Rectal smooth muscle tissue (tissue), 1 donor: ENCODE results near the gene RNF5.
A peak's percentile ranks its signal among the peaks of the same experiment; 100 is the strongest.

Experiments
- H3K27ac ChIP-seq: one replicate; pipeline ENCODE4 v1.7.0; 2013; ENCODE audit warnings: low read depth, low read length, inconsistent platforms
- H3K27me3 ChIP-seq: one replicate; pipeline ENCODE4 v1.7.0; 2013; ENCODE audit warnings: low read length; ENCODE audit not compliant: control insufficient read depth, insufficient read depth
- H3K36me3 ChIP-seq: one replicate; pipeline ENCODE4 v1.7.0; 2013; ENCODE audit warnings: low read length; ENCODE audit not compliant: control insufficient read depth, insufficient read depth
- H3K4me1 ChIP-seq: one replicate; pipeline ENCODE4 v1.7.0; 2013; ENCODE audit warnings: low read length; ENCODE audit not compliant: control insufficient read depth, insufficient read depth
- H3K4me3 ChIP-seq: one replicate; pipeline ENCODE4 v1.7.0; 2013; ENCODE audit warnings: low read length
- H3K9ac ChIP-seq: one replicate; pipeline ENCODE4 v1.7.0; 2013; ENCODE audit warnings: low read length

Gene RNF5

DNA sequence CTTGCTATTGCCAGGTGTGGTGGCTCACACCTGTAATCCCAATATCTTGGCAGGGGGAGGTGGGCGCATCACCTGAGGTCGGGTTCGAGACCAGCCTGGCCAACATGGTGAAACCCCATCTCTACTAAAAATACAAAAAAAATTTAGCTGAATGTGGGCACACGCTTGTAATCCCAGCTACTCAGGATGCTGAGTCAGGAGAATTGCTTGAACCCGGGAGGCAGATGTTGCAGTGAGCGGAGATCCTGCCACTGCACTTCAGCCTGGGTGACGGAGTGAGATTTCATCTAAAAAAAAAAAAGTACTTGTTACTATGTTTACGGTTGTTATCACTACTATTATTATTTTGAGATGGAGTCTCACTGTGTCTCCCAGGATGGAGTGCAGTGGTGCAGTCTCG lies 21.3 kb upstream of the RNF5 start:
- H3K4me1 ChIP-seq = peaks cover 9% of the 10 kb centered on the region
- H3K27ac ChIP-seq = no peak overlapping the region
- no peak overlapping the region for H3K4me3 ChIP-seq
- H3K27me3 ChIP-seq = no peaks in the 10 kb centered on the region
- no peak overlapping the region for H3K9ac ChIP-seq
- H3K36me3 ChIP-seq = peaks cover 10% of the 10 kb centered on the region

DNA sequence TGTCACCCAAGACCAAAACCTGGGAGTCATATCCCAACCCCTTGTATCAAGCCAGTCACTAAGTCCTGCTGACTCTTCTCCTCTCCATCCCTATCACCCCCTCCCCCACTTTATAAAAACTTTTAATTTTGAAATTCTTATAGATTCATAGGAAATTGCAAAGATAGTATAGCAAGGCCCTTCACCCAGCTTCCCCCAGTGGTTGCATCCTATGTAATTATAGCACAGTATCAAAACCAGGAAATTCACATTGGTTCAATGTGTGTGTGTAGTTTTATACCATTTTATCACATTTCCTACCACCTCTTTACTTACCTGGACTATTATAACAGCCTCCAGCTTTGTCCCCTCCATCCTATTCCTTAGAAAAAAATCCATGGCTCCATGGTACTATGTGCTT lies 20.2 kb upstream of the RNF5 start:
- Histone ChIP-seq H3K4me1 (peaks cover 5% of the 10 kb centered on the region), H3K4me3 (no peak overlapping the region), H3K27ac (no peak overlapping the region), H3K36me3 (peaks cover 16% of the 10 kb centered on the region), H3K9ac (no peak overlapping the region), H3K27me3 (no peaks in the 10 kb centered on the region)

DNA sequence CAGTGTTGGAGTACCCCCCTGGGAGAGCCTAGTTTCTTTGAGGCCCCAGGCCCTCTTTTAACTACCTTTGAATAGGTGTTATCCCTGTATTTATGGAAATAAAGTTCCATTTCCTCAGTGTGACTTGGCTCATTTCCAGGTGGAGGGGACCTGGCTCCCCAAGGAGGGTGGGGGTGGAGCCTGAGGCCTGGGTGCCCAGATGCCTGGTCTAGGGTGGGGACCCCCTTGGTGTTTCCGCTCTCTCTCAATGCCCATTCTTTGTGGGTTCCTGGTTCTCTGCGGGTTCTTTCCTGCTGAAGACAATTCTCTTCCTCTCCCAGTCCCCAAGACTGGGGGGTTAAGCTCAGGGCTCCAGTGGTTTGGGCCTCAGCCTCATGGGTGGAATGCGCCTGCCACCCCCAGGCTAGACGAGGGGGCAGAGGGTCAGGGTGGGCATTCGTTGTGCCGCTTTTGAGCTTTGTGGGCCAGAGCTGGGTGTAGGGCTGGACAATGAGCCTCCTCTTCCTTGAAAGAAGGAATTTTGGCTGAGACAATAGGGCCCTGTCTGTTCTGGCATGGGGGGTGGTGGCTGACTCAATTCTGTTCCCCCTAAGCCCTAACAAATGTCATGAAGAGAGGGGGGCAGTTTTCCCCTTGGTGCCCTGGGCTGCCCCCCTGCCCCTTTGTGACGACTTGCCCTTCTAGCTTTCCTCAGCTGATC lies 14.5 kb upstream of the RNF5 start:
- no peak overlapping the region for H3K9ac ChIP-seq
- peak overlapping the region; percentile 61 for H3K27ac ChIP-seq
- H3K27me3 ChIP-seq = no peaks in the 10 kb centered on the region
- H3K4me1 ChIP-seq = no peaks in the 10 kb centered on the region
- peaks cover 20% of the 10 kb centered on the region for H3K36me3 ChIP-seq
- no peak overlapping the region for H3K4me3 ChIP-seq

DNA sequence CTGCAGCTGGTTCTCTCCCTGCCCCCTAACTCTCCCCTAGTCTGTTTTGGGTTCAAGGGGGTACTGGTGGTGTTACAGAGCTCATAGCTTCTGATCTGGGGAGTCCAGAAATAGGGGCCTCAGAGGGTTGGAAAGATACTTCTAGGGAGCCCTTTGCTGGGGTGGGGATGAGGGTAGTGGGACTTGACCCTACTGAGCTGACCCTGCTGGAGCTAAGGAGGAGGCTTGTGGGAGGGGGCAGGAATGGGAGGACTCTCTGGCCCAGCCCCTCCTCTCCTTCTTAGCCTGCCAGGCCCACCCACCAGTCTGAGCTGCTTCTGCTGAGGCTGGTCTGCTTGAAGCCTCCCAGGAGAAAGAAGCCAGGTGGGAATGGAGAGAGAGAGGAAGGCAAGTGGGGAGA lies 13.9 kb upstream of the RNF5 start, which contains the start of gene EGFL8:
Gene EGFL8, plus strand, starts transcription at position 301 of the 400 bp plus-strand sequence. CDS start 1,571 bp downstream, outside the sequence.
- Histone ChIP-seq H3K27me3 (no peaks in the 10 kb centered on the region), H3K9ac (no peak within 1 kb of the TSS), H3K27ac (peak within 1 kb of the TSS; percentile 61), H3K4me3 (no peak within 1 kb of the TSS), H3K4me1 (no peaks in the 10 kb centered on the region), H3K36me3 (peaks cover 25% of the 10 kb centered on the region)

DNA sequence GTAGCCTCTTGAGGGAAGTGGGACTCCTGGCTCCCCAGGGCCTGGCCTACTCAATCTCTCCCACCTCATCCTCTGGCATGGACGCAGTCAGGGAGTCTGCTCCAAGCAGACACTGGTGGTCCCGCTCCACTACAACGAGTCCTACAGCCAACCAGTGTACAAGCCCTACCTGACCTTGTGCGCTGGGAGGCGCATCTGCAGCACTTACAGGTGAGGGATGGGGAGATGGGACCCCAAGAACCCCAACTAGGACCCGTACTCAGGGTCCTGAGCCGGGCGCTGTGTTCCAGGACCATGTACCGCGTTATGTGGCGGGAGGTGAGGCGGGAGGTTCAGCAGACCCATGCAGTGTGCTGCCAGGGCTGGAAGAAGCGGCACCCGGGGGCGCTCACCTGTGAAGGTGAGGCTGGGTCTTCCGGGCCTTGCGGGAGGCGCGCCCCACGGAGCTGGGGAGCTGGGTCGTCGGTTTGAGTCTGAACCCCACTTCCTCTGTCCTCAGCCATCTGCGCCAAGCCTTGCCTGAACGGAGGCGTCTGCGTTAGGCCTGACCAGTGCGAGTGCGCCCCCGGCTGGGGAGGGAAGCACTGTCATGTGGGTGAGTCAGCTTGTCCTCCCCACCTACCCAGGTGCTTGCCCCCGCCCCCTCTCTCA lies 11.7 kb upstream of the RNF5 start:
- H3K4me3 ChIP-seq = no peak overlapping the region
- no peaks in the 10 kb centered on the region for H3K27me3 ChIP-seq
- H3K4me1 ChIP-seq = no peaks in the 10 kb centered on the region
- H3K27ac ChIP-seq = no peak overlapping the region
- H3K9ac ChIP-seq = no peak overlapping the region
- H3K36me3 ChIP-seq = peaks cover 46% of the 10 kb centered on the region

DNA sequence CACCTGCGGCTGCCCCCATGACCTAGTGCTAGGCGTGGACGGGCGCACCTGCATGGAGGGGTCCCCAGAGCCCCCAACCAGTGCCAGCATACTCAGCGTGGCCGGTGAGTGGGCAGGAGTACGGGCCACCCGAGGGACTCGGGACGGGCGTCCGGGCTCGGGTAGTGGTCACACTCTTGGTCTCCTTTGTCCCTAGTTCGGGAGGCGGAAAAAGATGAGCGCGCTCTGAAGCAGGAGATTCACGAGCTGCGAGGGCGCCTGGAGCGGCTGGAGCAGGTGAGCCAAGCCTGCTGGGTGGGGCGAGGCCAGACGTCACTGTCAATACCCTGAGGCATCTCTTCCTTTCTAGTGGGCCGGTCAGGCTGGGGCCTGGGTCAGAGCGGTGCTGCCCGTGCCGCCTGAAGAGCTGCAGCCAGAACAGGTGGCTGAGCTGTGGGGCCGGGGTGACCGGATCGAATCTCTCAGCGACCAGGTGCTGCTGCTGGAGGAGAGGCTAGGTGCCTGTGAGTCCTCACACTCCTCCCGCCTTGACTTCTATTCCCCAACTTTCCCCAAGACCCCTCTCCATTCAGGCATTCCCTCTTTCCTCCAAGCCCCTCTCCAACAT lies 10.9 kb upstream of the RNF5 start:
- Histone ChIP-seq H3K36me3 (peaks cover 46% of the 10 kb centered on the region), H3K27ac (no peak overlapping the region), H3K4me3 (no peak overlapping the region), H3K27me3 (no peaks in the 10 kb centered on the region), H3K9ac (no peak overlapping the region), H3K4me1 (no peaks in the 10 kb centered on the region)

DNA sequence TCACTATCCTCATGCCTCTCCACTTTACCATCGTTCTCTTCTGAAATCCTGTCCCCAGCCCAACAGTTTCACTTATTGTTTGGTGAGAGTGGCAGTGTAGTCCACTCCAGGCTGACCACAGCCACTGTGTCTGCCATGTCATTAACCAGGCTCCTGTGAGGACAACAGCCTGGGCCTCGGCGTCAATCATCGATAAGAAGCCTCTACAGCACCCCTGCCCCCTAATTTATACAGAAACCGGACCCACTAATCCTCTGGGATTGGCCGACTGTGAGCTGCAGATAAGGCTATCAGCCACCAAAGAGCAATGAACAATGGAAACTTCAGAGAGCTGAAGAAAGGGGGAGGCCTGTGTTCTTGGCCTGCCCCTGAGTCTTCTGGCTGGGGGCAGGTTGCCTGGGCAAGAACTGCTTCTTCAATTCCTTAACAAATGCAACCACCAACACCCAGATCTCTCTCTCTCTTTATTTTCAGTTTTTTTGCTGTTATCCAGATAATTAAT lies 10.4 kb upstream of the RNF5 start:
- H3K9ac ChIP-seq = no peak overlapping the region

DNA sequence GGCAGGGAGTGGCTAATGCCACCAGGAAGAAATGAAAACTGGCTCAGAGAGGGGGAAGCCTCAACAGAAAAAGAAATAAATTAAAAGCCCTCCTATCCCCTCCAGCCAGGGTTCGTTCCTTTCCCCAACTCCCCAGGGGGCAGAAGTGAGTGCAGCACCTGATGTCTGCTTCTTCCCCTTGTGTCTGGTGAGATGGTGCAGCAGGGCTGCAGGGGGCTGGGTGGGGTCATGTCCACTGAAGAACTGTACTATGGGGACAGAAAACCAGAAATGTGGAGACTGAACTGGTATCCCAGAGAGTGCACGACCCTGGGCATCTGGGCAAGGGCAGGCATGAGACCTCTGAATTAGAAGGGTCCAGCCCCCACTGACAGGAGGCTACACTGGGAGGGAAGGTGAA lies 9.9 kb upstream of the RNF5 start:
- H3K4me1 ChIP-seq = no peaks in the 10 kb centered on the region
- H3K9ac ChIP-seq = no peak overlapping the region
- no peak overlapping the region for H3K27ac ChIP-seq
- H3K4me3 ChIP-seq = no peak overlapping the region
- H3K36me3 ChIP-seq = peaks cover 39% of the 10 kb centered on the region
- no peaks in the 10 kb centered on the region for H3K27me3 ChIP-seq

More for the DNA sequence above, 10.4 kb upstream of the RNF5 start:
- no peaks in the 10 kb centered on the region for H3K4me1 ChIP-seq
- no peaks in the 10 kb centered on the region for H3K27me3 ChIP-seq
- no peak overlapping the region for H3K27ac ChIP-seq
- no peak overlapping the region for H3K4me3 ChIP-seq
- peaks cover 42% of the 10 kb centered on the region for H3K36me3 ChIP-seq

DNA sequence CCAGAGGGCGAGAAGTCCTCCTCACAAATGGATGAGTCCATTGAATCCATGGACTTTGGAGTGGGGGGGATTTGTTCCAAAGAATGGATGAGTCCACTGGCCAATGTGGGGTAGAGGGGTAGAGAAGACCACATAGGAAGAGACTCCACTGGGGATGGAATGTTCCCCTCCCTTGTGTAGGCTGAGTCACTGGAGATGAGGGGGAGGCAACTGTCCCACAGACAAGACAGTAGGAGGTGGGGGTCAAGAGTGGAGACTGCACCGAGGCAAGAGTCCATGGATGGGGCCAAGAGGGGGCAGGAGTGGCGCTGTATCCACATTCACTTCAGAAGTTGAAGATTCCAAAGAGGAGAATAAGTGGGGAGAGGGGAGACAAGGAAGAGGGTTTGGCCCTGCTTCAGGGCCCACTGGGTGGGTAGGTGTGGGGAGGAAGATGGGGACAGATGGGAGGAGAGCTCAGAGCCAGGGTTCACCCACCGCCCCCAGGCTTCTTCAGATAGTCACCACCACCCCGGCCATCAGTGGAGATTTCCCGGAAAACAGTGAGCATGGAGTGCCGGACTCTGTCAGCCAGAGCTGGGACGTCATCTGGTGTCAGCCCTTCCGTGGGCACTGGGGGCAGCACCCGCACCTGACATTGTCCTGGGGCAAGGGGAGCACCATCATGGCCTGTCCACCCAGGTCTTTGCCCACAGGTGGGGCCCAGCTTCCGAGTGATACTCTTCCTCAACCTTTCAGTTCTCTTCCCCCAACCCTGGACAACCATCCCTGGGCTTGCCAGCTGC lies 9.2 kb upstream of the RNF5 start:
- H3K27ac ChIP-seq = no peak overlapping the region
- H3K36me3 ChIP-seq = peaks cover 39% of the 10 kb centered on the region
- no peaks in the 10 kb centered on the region for H3K4me1 ChIP-seq

DNA sequence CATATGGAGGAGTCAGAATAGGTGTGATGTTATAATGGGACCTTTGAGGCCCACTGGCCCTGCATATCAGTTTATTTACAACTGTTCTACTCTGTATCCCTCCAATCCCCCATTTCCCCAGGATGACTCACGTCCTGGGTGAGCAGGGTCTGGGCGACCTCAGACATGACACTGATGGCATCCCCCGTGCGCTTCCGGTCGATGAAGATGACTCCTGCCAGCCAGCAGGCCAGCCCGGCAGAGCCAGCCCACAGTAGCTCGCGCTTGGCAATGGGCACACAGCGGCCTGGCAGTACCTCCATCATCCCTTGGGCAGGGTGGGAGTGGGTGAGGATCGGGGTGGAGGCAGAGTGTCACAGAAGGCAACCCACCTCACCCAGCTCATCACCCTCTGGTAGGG lies 7.9 kb upstream of the RNF5 start:
- no peak overlapping the region for H3K27ac ChIP-seq
- H3K27me3 ChIP-seq = no peaks in the 10 kb centered on the region
- H3K36me3 ChIP-seq = peaks cover 36% of the 10 kb centered on the region
- H3K4me1 ChIP-seq = peaks cover 8% of the 10 kb centered on the region
- H3K4me3 ChIP-seq = no peak overlapping the region
- no peak overlapping the region for H3K9ac ChIP-seq

More for the DNA sequence above, 9.2 kb upstream of the RNF5 start:
- Histone ChIP-seq H3K9ac (no peak overlapping the region), H3K4me3 (no peak overlapping the region), H3K27me3 (no peaks in the 10 kb centered on the region)

DNA sequence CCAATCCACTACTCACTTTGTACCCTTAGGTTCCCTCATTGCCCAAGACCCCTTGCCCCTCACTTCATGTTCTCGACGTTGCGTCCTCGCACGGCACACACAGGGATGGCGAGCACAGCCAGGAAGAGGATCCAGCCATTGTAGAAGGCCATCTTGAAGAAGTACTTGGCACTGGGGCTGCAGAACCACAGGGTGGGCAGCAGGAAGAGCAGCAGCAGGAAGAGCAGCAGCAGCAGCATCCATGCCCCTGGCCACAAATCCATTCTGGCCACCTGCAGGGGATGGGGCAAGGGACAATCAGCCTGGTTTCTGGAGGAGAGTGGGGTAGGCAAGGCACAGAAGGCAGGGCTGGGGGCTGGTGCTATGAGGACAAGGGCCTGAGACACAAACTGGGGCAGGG lies 7.0 kb upstream of the RNF5 start:
- Histone ChIP-seq H3K27me3 (no peaks in the 10 kb centered on the region), H3K9ac (no peak overlapping the region), H3K27ac (no peak overlapping the region), H3K36me3 (peaks cover 36% of the 10 kb centered on the region), H3K4me1 (peaks cover 10% of the 10 kb centered on the region), H3K4me3 (no peak overlapping the region)
